Right cardiac atrium (tissue), 5 donors: ENCODE results near the gene MRPL45. TPM values are rescaled to one million over a fixed set of nuclear protein-coding genes. Genes with fewer than 3 reads are reported as not detected.
"Not testable (repeated sequence)": the region's sequence is repeated elsewhere in the genome, so short reads cannot be mapped to it uniquely, and the experiment has no call there.

ENCODE experiments used
- ATAC-seq, 2 donors: fragments of 200-7000 bp; cut with Tn5 transposase; one replicate each; pipeline versions ENCODE4 v1.8.0 to v1.9.1; 2020; ENCODE audit warnings: moderate library complexity in 2 of 2, mild to moderate bottlenecking in 1 of 2
- DNase-seq, 3 donors: peaks; one replicate each; pipeline ENCODE4 v3.0.0-alpha.2; 2020
- H3K27ac ChIP-seq: one replicate; pipeline ENCODE4 v1.5.1; 2013; ENCODE audit warnings: mild to moderate bottlenecking, low read length, control low read depth, moderate library complexity
- H3K27me3 ChIP-seq: one replicate; pipeline ENCODE4 v1.6.1; 2013; ENCODE audit not compliant: control insufficient read depth, insufficient read depth
- H3K4me1 ChIP-seq: one replicate; pipeline ENCODE4 v1.6.1; 2013; ENCODE audit warnings: low read length; ENCODE audit not compliant: control insufficient read depth, insufficient read depth
- H3K4me3 ChIP-seq: one replicate; pipeline ENCODE4 v1.5.1; 2013; ENCODE audit warnings: low read length, control low read depth
- H3K9me3 ChIP-seq: one replicate; pipeline ENCODE4 v1.6.1; 2013; ENCODE audit warnings: low read length; ENCODE audit not compliant: control insufficient read depth
- WGBS: extraction: QIAGEN DNeasy Blood & Tissue Kit; methylation state at CpG from one replicate; pipeline ENCODE4 v1.1.7; 2013; 5-methylcytosine and 5-hydroxymethylcytosine counted together
- intact Hi-C, 4 donors: fragments of 100-400 bp; cut with DNase I; formaldehyde crosslinking; loops; one replicate each; pipeline versions ENCODE4 v1.11.0 to v1.14.0; 2022 to 2023
- long read RNA-seq, 4 donors: library from polyadenylated mRNA; unstranded; transcript quantifications; one replicate each; pipeline ENCODE4 v2.0.0, GENCODE V29; 2020 to 2021
- polyA plus RNA-seq: library from polyadenylated mRNA; stranded (reverse); fragments of 200-250 nt; gene quantifications from one replicate; pipeline ENCODE4 v1.2.3, GENCODE V29; 2013
- total RNA-seq, 4 donors: library from RNA; stranded (reverse); fragmentation: NEBNext Ultra II Directional; extraction: Animal tissue kit (Norgen Biotek cat#: 25700); gene quantifications; one replicate each; pipeline ENCODE4 v1.2.1, GENCODE V29; 2021
- donor health status: healthy with polysubstance abuse.
- donor health status: DM: no; HTN: yes; CAD: no.
- donor health status: DM: no; HTN: no; CAD: no.
- donor health status: DM: no; HTN: yes; CAD: no; lungs with severe emphysema.
- donor health status: DM: yes; HTN: yes; CAD: no.

MRPL45 gene
- total RNA-seq (10 to 100 TPM; 25.3 to 36.2 (median 30.2) TPM), polyA plus RNA-seq (31.5 TPM)
- long read RNA-seq, donor 1, transcript MRPL45-203 (8 exons, 1,705 nt): major isoform, 57 of 62 reads
- long read RNA-seq, donor 1, partial matches to known transcripts: 2 of 62 reads
- long read RNA-seq, donor 1, other reads (novel, unspliced or antisense): 3 of 62 reads
- long read RNA-seq, donor 2, transcript MRPL45-203 (8 exons, 1,705 nt): major isoform, 20 of 26 reads
- long read RNA-seq, donor 2, partial matches to known transcripts: 4 of 26 reads
- long read RNA-seq, donor 2, other reads (novel, unspliced or antisense): 2 of 26 reads
- long read RNA-seq, donor 3, transcript MRPL45-203 (8 exons, 1,705 nt): major isoform, 131 of 144 reads
- long read RNA-seq, donor 3, partial matches to known transcripts: 8 of 144 reads
- long read RNA-seq, donor 3, other reads (novel, unspliced or antisense): 5 of 144 reads
- long read RNA-seq, donor 4, transcript MRPL45-203 (8 exons, 1,705 nt): major isoform, 29 of 32 reads
- long read RNA-seq, donor 4, partial matches to known transcripts: 1 of 32 reads
- long read RNA-seq, donor 4, other reads (novel, unspliced or antisense): 2 of 32 reads

DNA sequence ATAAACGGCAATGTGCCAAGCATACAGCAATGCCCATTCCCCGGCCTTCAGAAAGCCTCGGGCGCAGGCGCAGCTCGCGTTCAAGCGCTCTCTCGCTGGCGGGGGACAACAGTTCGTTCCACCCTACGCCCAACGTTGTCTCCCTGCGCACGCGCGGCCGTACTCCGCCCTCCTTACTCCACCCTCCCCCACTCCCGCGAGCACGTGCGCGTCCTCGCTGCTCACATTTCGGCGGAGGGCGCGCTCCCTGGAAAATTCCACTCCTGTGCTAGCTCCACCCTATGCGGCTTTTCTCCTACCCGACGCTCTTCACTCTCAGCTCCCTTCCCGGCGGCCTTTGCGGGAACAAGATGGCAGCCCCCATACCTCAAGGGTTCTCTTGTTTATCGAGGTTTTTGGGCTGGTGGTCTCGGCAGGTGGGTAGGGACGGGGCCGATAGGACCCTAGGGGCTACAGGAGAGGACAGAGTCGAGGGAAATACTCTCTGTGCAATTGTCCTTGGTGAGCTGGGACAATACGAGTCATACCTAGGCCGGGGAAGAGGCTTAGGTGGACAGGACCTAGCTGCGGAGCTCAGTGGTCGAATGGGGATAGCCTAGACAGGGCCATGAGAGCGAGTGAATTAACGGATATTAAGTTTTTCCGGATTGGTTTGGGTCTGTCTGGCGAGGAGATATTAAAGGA is at the start of gene MRPL45:
MRPL45 (plus strand) TSS at position 335 of the 684 bp plus-strand sequence; CDS start at position 351, 16 bp downstream.
- H3K4me3 ChIP-seq: peak within 1 kb of the TSS; percentile 38
- H3K27ac ChIP-seq, H3K4me1 ChIP-seq, intact Hi-C loops, H3K27me3 ChIP-seq, H3K9me3 ChIP-seq: not testable (repeated sequence)
- peak; percentile 98 to 99 (median 99) for DNase-seq
- under 1% methylated on average over 48 of the region's 48 CpGs for WGBS
- peak; percentile 98 to 99 for ATAC-seq

DNA sequence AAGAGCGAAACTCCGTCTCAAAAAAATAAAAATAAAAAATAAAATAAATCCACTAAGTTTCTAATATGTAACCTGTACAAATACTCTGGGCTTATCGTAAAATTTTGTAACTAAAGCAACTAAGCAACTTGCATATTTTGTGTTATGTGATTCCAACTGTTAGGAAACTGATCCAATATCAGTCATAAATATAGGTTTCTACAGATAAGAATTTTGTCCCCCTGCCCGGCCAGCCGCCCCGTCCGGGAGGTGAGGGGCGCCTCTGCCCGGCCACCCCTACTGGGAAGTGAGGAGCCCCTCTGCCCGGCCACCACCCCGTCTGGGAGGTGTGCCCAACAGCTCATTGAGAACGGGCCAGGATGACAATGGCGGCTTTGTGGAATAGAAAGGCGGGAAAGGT is 43.8 kb upstream of the MRPL45 start:
- intact Hi-C loops, H3K4me1 ChIP-seq, ATAC-seq, DNase-seq, H3K27ac ChIP-seq, H3K4me3 ChIP-seq, H3K27me3 ChIP-seq, H3K9me3 ChIP-seq: not testable (repeated sequence)
- 91% methylated on average over 9 of the region's 14 CpGs for WGBS

DNA sequence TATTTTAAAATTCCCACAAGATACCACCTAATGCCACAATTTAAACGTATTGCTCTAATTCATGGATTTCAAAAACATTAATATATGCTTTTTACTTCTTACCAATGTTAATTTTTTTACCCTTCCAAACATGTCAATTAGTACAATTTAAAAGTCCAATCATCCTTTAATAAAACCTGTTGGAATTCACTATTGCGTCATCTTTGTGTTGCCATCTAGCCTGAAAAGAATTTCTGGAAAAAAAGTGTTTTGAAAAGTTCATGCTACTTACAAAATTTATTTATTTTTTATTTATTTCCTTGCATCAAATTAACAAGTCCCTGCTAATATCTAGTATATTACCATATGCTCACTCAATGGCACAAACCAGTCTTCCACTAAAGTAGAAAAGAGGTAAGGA is 42.6 kb upstream of the MRPL45 start:
- H3K4me3 ChIP-seq, H3K9me3 ChIP-seq, ATAC-seq, H3K27me3 ChIP-seq, DNase-seq, H3K4me1 ChIP-seq, H3K27ac ChIP-seq, intact Hi-C loops: not testable (repeated sequence)
- WGBS: 64% methylated on average over 2 of the region's 2 CpGs

DNA sequence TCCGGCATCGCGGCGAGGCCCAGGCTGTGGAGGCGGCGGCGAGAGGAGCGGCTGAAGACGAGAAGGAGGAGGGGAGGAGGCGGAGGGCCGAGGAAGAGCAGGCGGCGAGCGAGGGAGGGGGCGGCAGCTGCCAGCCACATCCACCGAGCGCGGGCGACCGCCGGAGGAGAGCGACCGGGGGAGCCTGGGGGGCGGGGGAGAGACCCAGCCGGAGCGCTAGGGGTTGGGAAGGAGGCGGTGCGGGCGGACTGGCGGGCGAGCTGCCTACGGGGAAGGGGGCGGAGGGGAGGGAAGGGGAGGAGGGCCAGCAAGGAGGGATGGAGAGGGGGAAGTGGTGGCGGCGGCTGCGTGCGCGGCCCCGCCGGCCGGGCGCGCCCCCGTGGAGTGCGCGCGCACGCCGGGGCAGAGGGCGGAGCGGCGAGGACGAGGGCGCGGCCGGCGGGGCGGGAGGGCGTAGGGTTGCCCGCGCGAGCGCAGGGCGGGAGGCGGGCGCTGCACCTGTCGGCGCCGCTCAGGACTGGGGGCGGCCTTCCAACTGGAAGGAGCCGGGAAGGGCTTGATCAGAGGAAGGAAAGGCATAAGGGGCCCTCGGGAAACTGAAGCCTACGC is 39.9 kb upstream of the MRPL45 start:
- H3K27ac ChIP-seq: peak overlapping the region; percentile 52
- peak overlapping the region; percentile 75 for H3K4me3 ChIP-seq
- H3K27me3 ChIP-seq, H3K4me1 ChIP-seq, H3K9me3 ChIP-seq, intact Hi-C loops: not testable (repeated sequence)
- ATAC-seq (peak; percentile 93 to 95), DNase-seq (peak; percentile 90 to 96 (median 93))
- 1% methylated on average over 50 of the region's 73 CpGs for WGBS

DNA sequence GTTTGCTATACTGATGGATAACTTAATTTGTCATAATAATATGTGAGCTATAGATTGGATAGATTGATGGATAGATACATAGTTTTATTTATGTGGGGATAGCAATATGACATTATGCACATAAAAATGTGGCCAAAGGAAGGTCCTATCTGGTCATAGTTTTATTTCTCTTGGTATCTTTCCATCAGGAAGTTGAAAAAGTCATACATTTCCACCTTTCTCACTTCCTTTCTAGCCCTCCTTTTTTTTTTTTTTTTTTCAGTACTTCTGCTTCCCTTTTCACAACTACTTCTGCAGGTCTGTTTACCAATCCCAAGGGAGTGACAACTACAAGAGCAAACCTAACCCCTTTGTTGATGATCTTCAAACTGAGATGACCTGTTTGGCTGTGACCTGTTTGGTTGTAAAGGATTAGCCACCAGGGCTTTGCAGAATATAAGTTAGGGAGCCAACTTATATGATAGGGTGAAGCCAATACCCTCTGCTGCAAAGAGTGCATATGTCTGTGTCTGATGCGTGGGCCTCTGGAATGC is 30.9 kb upstream of the MRPL45 start:
- intact Hi-C loops, H3K4me3 ChIP-seq, H3K9me3 ChIP-seq, ATAC-seq, H3K4me1 ChIP-seq, H3K27ac ChIP-seq, H3K27me3 ChIP-seq, DNase-seq: not testable (repeated sequence)
- WGBS: 85% methylated on average over 1 of the region's 1 CpG

DNA sequence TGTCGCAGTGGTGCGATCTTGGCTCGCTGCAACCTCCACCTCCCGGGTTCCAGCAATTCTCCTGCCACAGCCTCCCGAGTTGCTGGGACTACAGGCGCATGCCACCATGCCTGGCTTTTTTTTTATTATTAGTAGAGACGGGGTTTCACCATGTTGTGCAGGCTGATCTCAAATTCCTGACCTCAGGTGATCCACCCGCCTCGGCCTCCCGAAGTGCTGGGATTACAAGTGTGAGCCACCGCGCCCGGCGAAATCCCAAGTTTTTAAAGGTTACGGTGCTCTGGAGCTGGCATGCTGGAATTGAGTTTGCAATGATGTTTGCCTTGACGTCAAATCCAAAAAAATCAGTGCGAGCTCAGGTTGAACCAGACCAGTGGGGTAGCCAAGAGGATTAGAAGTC is 30.4 kb upstream of the MRPL45 start:
- H3K4me3 ChIP-seq, ATAC-seq, H3K9me3 ChIP-seq, intact Hi-C loops, H3K27me3 ChIP-seq, DNase-seq, H3K27ac ChIP-seq, H3K4me1 ChIP-seq: not testable (repeated sequence)
- 96% methylated on average over 17 of the region's 17 CpGs for WGBS

DNA sequence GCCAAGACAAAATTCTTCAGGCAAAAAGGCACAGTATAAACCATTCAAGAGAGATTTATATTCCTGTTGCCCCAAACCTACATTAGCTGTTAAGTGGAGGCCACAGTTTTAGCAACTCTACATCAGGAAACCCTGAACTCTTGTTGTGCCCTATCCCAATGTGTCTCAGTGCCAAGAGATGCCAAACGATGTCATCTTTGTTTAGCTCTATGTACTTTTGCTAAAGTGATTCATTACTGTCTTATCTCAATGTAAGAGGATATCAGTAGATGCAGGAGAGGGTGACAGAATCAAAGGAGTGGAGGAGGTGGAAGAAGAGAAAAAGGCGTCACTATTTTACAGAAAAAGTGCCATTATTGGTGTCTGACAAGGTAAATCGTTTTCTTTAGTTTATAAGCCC is 28.8 kb upstream of the MRPL45 start:
- DNase-seq, H3K9me3 ChIP-seq, H3K4me1 ChIP-seq, intact Hi-C loops, H3K27ac ChIP-seq, H3K4me3 ChIP-seq, H3K27me3 ChIP-seq: not testable (repeated sequence)
- peak; percentile 40 to 68 for ATAC-seq
- WGBS: 37% methylated on average over 3 of the region's 3 CpGs

DNA sequence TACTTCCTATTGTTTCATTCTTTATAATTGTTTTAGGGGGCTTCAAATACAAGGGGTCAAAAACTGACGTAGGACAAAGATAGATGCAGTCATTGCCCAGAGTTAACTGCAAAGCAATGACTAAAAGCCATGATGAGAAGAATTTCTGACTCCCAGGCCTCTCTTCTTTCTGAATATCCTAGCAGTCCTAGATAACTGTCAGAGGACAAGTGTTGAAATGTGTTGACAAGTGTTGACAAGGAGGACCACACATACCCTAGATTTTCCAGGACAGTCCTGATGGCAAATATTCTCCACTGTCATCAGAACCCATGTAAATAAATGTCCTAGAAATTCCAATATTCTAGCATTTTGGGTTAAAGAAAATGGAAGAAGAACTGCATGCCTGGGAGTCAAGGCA is 27.9 kb upstream of the MRPL45 start:
- 40% methylated on average over 1 of the region's 1 CpG for WGBS
- intact Hi-C loops: not testable (repeated sequence)

DNA sequence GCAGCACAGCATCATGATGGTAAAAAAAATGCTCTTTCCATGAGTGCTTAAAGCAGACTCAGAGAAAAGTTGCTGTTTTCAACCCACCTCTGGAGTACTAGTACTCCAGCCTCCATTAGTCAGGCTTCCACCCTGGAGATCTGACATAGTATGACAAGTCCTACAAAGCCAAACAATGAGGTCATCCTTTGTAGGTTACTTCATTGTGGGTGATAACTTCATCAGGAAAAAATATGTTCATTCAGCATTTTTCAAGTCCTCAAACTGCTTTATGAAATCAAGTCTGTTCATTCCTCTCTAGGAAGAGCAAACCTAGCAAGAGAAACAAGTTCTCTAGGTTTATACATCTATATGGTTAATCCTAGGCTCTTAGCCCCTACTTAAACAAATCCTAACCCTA is 27.4 kb upstream of the MRPL45 start:
- H3K9me3 ChIP-seq, H3K4me1 ChIP-seq, H3K27me3 ChIP-seq, DNase-seq, H3K27ac ChIP-seq, intact Hi-C loops, H3K4me3 ChIP-seq: not testable (repeated sequence)
- peak in 1 of 2 donors; percentile 44 for ATAC-seq

More for the DNA sequence above, 27.9 kb upstream of the MRPL45 start:
- H3K4me1 ChIP-seq, DNase-seq, H3K4me3 ChIP-seq, H3K9me3 ChIP-seq, H3K27ac ChIP-seq, H3K27me3 ChIP-seq: not testable (repeated sequence)
- peak in 1 of 2 donors; percentile 69 for ATAC-seq

DNA sequence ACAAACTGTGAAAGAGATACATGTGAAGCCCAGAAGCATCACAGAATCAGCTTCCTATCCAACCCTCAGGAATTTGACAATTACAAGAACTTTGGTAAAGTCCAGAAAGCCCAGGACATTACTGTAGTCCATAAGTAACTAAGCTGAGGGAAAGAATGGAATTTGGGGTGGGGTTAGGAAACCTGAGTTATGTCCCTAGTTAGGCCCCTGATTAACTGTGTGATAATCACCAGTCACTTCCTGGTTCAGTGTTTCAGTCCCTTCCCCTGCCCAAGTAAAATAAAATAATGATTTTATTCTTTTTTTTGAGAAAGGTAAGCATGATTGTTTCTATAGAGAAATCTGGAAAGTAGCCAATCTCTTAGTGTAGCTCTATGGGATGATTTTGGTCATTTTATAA is 11.0 kb upstream of the MRPL45 start:
- H3K4me1 ChIP-seq, H3K4me3 ChIP-seq, H3K27me3 ChIP-seq, ATAC-seq, H3K9me3 ChIP-seq, DNase-seq, intact Hi-C loops, H3K27ac ChIP-seq: not testable (repeated sequence)
